HG02885 (cell line): ENCODE measurements around the gene CD248.
"Not testable (repeated sequence)": the region's sequence is repeated elsewhere in the genome, so short reads cannot be mapped to it uniquely, and the experiment has no call there.

Experiments
- ATAC-seq: cut with Tn5 transposase; IDR thresholded peaks from one replicate; pipeline ENCODE4 v1.9.1; 2021; ENCODE audit warnings: mild to moderate bottlenecking; ENCODE audit not compliant: unreplicated experiment, poor library complexity

The CD248 gene

GRCh38 chr11:66278363-66279091 is 38.3 kb downstream of the CD248 start:
- no peak for ATAC-seq

DNA sequence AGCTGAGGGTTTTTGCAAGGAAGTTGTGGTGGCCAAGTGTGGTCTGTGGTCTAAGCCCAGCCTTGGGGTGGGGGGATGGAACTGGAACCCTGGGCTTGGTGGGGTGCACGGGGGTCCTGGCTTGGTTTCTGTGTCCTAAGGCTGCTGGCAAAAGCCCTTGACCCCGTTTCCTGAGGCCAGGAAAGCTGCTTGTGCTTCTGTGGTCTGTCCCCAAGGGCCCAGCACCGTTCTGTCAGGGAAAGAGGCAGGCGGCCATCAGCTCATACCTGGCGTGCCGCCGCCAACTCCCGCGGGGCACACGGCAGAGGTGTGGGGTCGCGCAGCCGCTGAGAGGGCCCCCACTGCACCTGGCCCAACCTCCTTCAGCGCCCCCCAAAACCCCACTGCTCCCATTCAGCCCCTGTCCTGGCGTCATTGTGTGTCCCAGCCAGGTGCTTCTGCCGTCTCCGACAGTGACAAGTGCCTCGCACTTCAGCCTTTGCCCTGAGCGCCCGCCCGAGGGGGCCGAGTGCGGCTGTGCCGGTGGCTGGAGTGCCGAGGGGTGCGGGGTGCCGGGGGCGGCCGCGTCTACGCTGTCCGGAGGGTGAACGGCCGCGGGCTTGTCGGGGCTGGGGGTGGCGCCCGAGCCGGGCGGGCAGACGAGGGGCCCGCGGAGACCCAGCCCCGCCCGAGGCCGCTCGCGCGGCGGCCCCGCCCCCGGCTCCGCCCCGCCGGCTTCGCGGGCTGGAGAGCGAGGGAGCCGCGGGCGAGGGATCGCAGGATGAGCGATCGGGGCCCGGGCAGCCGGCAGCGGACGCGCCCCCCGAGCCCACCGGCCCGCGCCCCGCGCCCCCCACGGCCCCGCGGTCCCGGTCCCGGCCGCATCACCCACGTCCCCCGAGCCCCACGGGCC is 39.1 kb downstream of the CD248 start, which contains the start of gene CNIH2:
Gene CNIH2, plus strand, starts transcription at position 705 of the 892 bp plus-strand sequence. CDS start 282 bp downstream, outside the sequence.
- no peak for ATAC-seq

- not testable (repeated sequence) for ATAC-seq
Observed at GRCh38 chr11:66277064-66277463, 39.8 kb downstream of the CD248 start.

DNA sequence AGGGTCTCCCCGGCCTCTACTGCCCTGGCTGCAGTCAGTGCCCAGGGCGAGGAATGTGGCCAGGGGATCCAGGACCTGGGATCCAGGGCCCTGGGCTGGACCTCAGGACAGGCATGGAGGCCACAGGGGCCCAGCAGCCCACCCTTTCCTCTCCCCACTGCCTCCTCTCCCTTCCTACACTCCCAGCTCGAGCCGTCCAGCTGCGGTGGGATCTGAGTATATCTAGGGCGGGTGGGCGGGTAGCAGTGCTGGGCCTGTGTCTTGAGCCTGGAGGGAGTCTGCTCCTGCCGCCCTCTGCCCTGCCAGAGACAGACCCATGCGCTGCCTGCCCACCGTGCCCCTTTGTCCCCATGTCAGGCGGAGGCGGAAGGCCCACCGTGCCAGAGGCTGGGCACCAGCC is 40.2 kb downstream of the CD248 start:
- not testable (repeated sequence) for ATAC-seq

- ATAC-seq, result no peak
Observed at GRCh38 chr11:66275984-66276612, 40.7 kb downstream of the CD248 start.

- no peak for ATAC-seq
Observed at GRCh38 chr11:66275396-66275795, 41.4 kb downstream of the CD248 start.

DNA sequence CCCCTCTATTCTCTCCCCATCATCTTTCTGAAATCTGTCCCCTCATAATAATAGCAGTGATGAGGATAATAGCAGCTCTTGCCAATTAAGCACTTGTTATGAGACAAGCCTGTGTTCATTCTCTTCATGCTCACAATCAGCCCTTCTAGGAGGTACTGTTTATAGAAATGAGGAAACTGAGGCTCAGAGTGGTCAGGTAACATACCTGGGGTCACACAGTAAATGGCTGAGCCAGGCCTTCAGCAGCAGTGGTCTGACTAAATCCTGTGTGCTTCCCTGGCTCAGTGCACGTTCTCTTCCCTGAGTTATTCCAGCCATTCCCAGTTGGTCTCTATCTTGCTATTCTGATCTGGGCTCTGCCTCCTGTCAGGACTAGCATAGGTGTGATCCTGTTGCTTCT is 42.6 kb downstream of the CD248 start:
- no peak for ATAC-seq

DNA sequence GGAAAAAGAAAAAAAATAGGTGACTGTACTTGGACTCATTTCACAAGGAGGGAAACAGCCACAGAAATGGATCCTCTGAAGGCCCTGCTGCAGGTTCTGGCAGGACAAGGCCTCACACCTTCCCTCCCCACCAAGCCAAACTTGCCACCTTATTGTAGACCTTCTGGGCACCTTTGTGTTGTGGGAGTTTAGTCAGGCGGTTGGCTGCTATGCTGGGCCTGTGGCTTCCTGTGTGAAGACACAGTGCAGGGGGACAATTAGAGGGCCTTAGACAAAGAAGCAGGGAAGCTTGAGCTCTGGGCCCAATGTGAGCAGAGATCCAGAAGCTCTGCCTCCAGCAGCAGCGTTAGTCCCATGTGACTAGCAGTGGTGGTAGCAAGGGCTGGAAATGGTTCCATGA is 44.2 kb downstream of the CD248 start:
- no peak for ATAC-seq

DNA sequence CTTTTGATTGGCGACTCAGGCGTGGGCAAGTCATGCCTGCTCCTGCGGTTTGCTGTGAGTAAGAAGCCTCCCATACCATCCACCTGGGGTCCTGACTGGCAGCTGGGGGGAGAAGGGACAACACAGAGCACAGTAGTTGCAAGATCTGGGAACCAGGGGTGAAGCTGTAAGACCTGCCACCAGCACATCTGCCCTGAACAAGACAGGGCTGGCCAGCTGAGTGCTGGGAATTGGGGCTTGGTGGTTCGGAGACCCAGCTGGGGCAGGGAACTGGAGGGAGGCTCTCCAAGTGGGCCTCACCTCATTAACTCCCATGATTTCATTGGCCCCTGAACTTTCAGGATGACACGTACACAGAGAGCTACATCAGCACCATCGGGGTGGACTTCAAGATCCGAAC is 45.0 kb downstream of the CD248 start:
- ATAC-seq, result no peak

DNA sequence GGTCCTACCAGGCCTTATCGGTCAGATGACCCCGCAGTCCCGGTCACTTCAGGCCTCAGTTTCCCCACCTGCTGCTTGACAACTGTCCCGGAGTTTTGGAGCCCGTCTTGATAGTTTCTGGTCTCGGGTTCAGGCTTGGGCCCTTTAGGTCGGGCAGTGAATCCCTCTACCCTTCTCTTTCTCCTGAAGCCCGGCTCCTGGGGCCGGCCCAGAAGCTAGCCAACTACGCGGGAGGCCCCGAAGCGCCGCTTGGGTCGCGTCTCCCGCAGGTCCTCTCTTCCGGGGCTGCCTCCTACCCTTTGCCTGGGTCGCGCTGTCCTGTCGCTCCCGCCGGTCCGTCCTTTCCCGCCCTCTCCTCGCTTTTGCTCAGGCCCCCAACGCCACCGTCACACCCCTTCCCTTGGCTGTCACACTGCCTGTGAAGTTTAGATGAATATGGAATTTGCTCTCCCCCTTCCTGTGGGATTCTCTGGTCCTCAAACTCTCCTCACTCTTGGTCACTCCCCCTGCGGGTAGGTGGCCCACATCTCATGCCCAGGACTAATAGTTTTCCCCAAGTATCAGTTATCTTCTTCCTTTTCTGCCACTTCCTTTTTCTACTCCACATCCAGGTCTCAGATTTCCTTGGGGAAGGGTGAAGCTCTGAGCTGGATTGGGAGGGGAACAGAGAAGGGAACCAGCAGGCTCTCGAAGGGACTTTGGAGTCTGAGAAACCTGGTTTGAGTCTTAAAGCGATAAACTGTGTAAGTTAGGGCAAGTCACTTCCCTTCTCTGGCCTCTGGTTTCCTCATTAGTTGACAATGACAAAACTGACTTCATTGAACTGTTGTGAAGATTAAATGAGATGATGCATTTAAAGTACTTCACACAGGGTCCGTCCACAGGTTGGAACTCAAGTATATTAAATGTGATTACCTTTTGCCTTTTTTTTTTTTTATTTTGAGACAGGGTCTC is 47.6 kb downstream of the CD248 start:
- no peak for ATAC-seq

DNA sequence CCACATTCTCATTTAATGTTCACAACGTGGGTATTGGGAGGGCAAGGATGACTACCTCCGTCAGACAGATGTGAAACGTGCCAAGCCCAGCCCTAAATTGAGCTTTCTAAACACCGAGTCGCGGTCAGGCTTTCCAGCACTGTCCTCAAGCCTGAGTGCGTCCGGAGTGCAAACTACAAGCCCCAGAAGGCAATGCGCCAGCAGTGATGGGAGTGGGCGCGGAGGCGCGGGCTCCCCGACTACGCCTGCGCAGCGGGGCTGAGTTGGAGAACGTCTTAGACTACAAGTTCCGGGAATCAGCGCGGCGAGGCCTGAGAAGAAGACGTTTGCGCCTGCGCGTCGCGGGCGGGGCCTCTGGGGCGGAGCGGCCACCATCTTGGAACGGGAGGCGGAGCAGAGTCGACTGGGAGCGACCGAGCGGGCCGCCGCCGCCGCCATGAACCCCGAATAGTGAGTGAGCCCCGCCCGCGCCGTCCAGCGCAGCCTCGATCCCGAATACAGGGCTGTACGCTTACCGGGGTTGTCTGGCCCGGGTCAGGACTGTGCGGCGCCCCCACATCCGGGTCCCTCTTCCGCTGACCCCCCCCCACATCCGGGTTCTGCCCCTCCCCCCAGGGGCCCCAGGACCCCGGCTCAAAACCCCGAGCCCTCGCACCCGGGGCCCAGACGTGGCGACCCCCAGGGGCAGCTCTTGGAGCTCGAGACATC is 48.4 kb downstream of the CD248 start, which contains the start of gene RAB1B:
Gene RAB1B, plus strand, starts transcription at position 396 of the 708 bp plus-strand sequence. Its CDS starts 41 bp downstream, at position 437.
- ATAC-seq, result peak; percentile 79

DNA sequence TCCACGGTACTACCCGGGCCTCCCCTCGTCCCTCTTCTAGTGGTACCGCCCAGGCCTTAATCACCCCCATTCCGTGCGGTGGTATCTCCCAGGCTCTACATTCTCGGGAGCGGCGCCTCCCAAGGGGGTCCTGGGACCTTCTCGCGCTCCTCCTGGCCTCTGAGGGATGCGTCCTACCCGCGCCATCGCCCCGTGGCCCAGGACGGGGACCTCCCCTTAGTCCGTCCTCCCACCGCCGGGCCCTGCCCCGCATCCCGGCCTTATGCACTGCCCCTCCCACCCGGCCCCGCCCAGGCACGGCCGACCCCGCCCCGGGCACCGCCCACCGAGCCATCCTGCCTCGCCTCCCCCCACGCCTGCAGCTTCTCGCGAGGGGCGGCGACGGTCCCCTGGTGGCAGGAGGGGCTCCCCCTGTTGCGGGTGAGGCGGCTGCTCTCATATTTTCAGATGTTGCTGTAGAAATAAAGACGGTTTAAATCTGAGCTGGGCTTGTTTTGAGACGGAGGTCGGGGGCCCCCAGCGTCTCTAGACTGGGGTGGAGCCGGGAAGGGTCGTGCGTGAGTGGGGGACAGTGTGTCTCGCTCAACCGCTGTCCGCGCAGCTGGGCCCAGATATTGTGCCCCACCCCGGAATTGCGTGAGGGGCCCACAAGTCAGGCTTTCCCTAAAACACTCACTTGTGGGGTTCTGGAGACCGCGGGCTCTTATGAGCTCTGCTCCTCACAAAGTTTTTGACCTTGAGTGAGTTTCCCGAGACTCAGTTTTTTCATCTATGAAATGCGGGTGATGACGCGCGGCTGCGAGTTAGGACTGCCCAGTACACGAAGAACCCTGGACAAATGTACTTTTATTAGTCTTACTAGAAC is 49.2 kb downstream of the CD248 start:
- peak; percentile 56 for ATAC-seq

- ATAC-seq, result no peak
Observed at GRCh38 chr11:66267039-66267378, 49.8 kb downstream of the CD248 start.

- no peak for ATAC-seq
Observed at GRCh38 chr11:66266378-66267038, 50.3 kb downstream of the CD248 start.

DNA sequence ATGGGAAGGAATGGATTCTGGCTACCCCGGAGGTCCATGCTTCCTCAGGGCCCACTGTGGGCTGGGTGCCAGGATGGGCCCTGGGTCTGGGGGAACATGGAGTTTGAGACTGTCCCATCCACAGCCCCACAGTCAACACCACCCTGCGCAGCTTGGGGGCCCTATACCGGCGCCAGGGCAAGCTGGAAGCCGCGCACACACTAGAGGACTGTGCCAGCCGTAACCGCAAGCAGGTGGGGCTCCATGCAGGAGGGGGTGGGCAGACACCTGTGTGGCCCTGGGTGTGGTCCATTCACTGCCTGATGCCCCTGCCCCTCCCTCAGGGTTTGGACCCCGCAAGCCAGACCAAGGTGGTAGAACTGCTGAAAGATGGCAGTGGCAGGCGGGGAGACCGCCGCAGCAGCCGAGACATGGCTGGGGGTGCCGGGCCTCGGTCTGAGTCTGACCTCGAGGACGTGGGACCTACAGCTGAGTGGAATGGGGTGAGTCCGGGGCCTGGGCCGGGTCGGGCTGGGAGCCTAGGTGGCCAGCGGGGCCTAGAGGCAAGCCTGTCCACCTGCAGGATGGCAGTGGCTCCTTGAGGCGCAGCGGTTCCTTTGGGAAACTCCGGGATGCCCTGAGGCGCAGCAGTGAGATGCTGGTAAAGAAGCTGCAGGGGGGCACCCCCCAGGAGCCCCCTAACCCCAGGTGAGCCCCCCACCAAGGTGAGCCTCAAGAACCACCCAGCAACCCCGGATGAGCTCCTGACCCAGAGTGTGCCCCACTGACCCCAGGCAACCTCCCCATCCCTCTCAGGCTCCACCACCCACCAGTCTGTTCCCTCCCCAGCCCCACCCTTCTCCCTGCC is 51.1 kb downstream of the CD248 start:
- no peak for ATAC-seq

- no peak for ATAC-seq
Observed at GRCh38 chr11:66264914-66265313, 51.9 kb downstream of the CD248 start.
